ENCODE results near the gene PPM1G. TPM values are rescaled to one million over a fixed set of nuclear protein-coding genes. Genes with fewer than 3 reads are reported as not detected.
"Not testable (repeated sequence)": the region's sequence is repeated elsewhere in the genome, so short reads cannot be mapped to it uniquely, and the experiment has no call there.

Gene PPM1G
- polyA plus RNA-seq, 3 donors = 84.3 to 105 (median 95.1) TPM

- DNase-seq (ENCODE audit: extremely low read depth in 1 of 11, low read depth in 9 of 11, low spot score in 4 of 11) = peak; percentile 88 to 94 (median 91)
Observed at GRCh38 chr2:27428213-27428977, 19.0 kb upstream of the PPM1G start, which contains the start of gene NRBP1. NRBP1 (plus strand) TSS chr2:27428631; CDS start chr2:27433274, 4,643 bp downstream.

DNA sequence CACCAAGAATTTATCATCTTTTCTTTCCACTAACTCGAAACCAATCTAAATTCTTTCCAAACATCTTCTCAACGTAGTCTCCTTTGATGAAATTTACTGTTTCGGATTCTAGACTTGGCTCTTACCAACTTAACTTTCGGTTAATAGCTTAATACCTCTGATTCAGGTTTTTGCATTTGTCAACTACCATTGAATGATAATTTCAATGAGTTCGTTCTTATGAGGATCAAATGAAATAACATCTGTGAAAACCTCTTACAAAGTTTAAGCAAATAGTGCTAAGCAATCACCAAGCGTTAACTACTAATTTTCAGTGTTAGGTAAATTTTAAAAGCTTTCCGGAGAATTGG is 18.4 kb upstream of the PPM1G start:
- no peak for DNase-seq (ENCODE audit: extremely low read depth in 1 of 11, low read depth in 9 of 11, low spot score in 4 of 11)

DNA sequence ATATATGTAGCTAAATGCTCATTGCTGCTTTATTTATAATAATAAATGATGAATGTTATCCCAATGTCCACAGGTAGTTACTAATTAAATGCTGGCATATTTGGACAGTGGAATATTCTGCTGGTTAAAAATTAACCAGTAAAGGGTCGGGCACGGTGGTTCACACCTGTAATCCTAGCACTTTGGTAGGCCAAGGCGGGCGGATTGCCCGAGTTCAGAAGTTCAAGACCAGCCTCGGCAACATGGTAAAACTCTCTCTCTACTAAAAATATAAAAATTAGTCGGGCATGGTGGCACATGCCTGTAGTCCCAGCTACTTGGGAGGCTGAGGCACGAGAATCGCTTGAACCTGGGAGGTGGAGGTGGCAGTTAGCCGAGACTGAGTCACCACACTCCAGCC is 15.6 kb upstream of the PPM1G start:
- not testable (repeated sequence) for DNase-seq (ENCODE audit: extremely low read depth in 1 of 11, low read depth in 9 of 11, low spot score in 4 of 11)

GRCh38 chr2:27422958-27423357 is 13.6 kb upstream of the PPM1G start:
- DNase-seq (ENCODE audit: extremely low read depth in 1 of 11, low read depth in 9 of 11, low spot score in 4 of 11) = no peak

DNA sequence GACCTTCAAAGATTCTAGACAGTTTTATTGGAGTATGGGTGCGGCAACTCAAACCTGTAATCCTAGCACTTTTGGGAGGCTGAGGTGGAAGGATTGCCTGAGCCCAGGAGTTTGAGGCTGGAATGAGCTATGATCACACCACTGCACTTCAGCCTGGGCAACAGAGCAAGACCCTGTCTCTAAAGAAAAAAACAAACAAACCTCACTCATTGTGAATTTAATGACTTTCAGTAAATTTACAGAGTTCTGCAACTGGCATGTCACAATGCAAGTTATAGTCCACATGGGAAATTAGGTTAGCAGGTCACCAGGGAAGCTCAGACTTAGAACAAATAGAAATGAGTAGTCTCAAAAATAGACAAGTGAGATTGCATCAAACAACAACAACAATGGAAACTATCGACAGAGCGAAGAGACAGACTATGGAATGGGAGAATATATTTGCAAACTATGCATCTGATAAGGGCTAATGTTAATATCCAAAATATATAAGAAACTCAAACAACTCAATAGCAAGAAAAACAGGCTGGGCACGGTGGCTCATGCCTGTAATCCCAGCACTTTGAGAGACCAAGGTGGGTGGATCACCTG is 12.4 kb upstream of the PPM1G start:
- no peak for DNase-seq (ENCODE audit: extremely low read depth in 1 of 11, low read depth in 9 of 11, low spot score in 4 of 11)

GRCh38 chr2:27420996-27421395 is 11.6 kb upstream of the PPM1G start:
- no peak for DNase-seq (ENCODE audit: extremely low read depth in 1 of 11, low read depth in 9 of 11, low spot score in 4 of 11)

DNA sequence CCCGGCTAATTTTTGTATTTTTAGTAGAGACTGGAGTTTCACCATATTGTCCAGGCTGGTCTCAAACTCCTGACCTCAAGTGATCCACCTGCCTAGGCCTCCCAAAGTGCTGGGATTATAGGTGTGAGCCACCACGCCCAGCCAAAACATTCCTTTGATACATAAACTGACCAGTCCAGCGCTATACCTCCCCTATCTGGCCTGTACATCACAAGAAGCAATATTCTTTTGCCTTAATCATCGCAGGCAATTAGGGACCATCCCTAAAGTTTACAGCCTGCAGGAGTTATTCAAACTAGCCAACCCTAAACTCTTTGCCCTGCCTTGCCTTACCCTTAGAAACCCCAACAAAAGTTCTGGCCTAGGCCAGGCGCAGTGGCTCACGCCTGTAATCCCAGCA is 6.8 kb upstream of the PPM1G start:
- DNase-seq (ENCODE audit: extremely low read depth in 1 of 11, low read depth in 9 of 11, low spot score in 4 of 11) = no peak

GRCh38 chr2:27412419-27413152 is 3.2 kb upstream of the PPM1G start:
- no peak for DNase-seq (ENCODE audit: extremely low read depth in 1 of 11, low read depth in 9 of 11, low spot score in 4 of 11)

DNA sequence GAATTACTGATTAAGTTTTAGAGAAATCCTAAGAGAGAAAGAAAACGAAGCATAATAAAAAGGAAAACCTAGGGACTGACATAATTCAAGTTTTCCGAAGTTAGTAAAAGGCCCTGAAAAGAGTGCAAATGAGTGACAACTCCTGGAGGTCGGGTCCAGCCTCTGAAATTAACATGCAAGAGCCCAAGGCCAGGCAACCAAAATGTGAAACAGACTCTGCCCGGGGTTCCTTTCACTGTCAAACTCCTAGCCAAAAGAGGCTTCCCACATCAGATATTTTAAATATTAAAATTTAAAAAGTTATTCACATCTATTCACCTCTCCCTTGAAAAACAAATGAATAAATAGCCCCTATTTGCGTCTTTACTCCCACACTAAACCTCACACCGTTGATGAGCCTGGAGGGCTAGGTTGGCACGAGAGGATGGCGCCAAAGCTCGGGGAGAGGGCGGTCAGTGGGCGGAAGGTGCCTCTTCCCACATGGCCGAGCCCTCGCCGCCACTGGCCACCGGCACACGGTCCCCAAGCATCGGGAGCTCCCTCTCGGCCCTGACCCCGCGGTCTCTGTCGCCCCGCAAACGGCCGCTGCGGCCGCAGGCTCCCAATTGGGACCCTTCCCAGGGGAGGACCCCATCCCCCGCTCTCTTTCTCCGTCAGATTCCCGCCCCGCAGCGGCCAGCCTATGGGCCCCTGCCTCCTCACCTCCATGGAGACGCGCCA is 630 bp downstream of the PPM1G start:
- no peak for DNase-seq (ENCODE audit: extremely low read depth in 1 of 11, low read depth in 9 of 11, low spot score in 4 of 11)

DNA sequence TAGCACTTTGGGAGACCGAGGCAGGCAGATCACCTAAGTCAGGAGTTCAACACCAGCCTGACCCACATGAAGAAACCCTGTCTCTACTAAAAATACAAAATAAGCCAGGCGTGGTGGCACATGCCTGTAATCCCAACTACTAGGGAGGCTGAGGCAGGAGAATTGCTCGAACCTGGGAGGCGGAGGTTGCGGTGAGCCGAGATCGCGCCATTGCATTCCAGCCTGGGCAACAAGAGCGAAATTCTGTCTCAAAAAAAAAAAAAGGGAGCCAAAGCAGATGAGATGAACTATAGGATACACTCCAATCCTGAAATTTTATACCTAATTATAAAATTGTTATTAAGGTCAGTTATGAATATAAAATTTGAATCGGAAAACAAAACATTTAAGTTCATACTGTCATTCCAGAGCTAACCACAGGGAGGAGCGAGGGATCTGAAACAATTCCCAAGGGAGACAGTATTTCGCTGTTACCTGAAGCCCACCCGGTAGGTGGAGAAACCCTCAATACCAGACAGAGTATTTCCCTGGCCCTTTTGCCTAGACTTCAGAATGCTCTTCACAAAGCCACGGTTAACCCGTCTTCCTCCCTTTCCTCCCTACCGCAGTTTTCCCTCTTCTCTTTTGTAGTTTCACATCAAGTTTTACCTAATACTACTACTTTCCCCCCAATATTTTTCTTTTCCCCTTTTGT is 1.4 kb downstream of the PPM1G start:
- DNase-seq (ENCODE audit: extremely low read depth in 1 of 11, low read depth in 9 of 11, low spot score in 4 of 11) = peak in 4 of 11 donors; percentile 27 to 52 (median 44)

- DNase-seq (ENCODE audit: extremely low read depth in 1 of 11, low read depth in 9 of 11, low spot score in 4 of 11) = no peak
Observed at GRCh38 chr2:27400348-27401135, 8.8 kb downstream of the PPM1G start.

GRCh38 chr2:27398962-27399361 is 10.4 kb downstream of the PPM1G start:
- DNase-seq (ENCODE audit: extremely low read depth in 1 of 11, low read depth in 9 of 11, low spot score in 4 of 11) = no peak

DNA sequence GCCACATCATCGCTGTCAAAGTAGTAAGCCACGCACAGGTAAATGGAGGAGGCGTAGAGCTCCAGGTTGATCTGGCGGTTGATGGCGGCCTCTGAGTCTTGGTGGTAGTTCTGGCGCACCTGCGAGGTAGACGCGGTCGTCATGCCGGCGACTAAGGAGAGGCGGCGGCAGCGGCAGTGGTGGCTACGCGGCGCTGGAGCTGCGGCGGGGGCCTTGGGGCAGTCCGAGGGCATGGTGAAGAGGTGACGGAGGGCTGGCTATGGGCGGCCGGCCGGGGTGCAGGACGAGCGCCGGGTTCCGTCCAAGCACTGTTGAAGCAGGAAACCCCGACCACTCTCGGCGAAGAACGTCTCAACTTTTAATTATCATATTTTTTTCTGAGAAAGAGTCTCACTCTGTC is 16.2 kb downstream of the PPM1G start:
- DNase-seq (ENCODE audit: extremely low read depth in 1 of 11, low read depth in 9 of 11, low spot score in 4 of 11) = no peak

GRCh38 chr2:27390822-27391679 is 18.3 kb downstream of the PPM1G start:
- no peak for DNase-seq (ENCODE audit: extremely low read depth in 1 of 11, low read depth in 9 of 11, low spot score in 4 of 11)

- DNase-seq (ENCODE audit: extremely low read depth in 1 of 11, low read depth in 9 of 11, low spot score in 4 of 11) = no peak
Observed at GRCh38 chr2:27381577-27382181, 27.7 kb downstream of the PPM1G start.

DNA sequence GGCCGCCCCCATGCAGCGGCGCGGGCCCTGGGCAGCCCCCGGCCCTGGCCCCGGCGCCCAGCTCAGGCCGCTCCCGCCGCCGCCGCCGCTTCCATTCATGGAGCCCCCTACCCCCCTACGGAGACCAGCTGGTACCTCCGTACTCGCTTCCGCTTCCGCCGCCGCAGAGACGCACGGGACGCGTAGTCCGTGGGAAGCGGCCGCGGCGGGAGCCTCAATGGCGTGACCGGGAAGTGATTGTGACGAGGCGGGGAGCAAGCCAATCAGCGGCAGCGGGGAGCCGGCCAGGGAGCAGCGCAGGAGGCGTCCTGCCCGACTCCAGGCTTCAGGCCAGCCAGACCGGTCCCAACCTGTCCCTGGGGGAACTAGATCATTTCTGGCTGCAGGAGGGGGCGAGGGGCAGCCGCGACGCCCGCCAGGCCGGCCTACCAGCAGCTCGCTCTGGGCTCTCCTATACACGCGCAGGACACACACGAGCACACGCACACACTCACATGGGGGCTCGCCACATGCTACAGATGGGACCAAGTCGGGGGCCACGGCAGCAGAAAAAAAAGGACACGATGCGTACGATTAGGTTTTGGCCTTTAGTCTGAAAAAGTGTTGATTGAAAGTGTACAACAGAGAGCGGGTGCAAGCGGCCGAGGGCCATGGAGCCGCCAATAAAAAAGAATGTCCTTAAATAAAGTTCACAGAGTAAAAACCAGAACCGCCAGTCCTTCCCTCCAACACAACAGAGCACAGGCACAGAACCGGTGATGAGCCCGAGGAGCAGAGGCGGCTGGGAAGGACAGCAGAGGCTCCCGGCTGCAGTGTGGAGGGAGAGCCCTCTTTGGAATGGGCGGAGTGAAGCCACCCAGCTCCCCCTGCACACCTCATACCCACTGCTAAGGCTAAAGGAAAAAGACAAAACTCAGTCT is 28.5 kb downstream of the PPM1G start, which contains the start of gene ZNF513:
TSS of gene ZNF513 (minus strand) at position 109 of the 920 bp plus-strand sequence. CDS start 208 bp downstream, outside the sequence.
- peak; percentile 77 to 96 (median 93) for DNase-seq (ENCODE audit: extremely low read depth in 1 of 11, low read depth in 9 of 11, low spot score in 4 of 11)
